ENCODE results near the gene EFCAB6. TPM values are rescaled to one million over a fixed set of nuclear protein-coding genes. Genes with fewer than 3 reads are reported as not detected.
"Not testable (repeated sequence)": the region's sequence is repeated elsewhere in the genome, so short reads cannot be mapped to it uniquely, and the experiment has no call there.

The EFCAB6 gene
- total and polyA plus RNA-seq, 12 donors, result 1.6 to 4.8 (median 2.9) TPM

DNA sequence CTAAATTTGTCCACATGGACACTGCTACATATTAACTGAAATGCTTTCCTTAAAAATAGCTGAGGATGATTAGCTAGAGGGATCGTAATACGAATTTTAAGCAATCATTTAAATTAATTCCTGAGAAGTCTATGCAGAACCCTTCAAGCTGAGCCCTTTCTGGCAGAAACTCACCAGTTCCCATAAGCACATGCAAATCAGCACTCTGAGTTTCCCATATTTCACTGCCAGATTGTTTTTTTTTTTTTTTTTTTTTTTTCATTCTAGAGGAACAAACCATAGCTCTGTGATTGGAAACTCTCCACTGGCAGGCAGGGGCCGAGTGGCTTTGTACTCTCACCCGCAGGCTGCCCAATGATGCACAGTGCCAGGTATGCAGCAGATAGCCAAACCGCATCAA, 145.6 kb downstream of the EFCAB6 start:
- no peaks in the 10 kb centered on the region for H3K4me1 ChIP-seq (replicated peaks in 1 of 2)
- TF ChIP-seq POLR2A (IDR thresholded peaks at IDR 0.05), result no peak
- TF ChIP-seq, protein P1, sequence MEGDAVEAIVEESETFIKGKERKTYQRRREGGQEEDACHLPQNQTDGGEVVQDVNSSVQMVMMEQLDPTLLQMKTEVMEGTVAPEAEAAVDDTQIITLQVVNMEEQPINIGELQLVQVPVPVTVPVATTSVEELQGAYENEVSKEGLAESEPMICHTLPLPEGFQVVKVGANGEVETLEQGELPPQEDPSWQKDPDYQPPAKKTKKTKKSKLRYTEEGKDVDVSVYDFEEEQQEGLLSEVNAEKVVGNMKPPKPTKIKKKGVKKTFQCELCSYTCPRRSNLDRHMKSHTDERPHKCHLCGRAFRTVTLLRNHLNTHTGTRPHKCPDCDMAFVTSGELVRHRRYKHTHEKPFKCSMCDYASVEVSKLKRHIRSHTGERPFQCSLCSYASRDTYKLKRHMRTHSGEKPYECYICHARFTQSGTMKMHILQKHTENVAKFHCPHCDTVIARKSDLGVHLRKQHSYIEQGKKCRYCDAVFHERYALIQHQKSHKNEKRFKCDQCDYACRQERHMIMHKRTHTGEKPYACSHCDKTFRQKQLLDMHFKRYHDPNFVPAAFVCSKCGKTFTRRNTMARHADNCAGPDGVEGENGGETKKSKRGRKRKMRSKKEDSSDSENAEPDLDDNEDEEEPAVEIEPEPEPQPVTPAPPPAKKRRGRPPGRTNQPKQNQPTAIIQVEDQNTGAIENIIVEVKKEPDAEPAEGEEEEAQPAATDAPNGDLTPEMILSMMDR (IDR thresholded peaks at IDR 0.05), result no peak
- no peak overlapping the region for H3K27ac ChIP-seq
- no peak overlapping the region for H3K4me3 ChIP-seq
- no peaks in the 10 kb centered on the region for H3K9me3 ChIP-seq (replicated peaks in 1 of 3)
- intact Hi-C loops (cut with DNase I), result no loop called here
- DNase-seq, result no peak
- H3K36me3 ChIP-seq (replicated peaks in 1 of 2), result no peaks in the 10 kb centered on the region
- no peaks in the 10 kb centered on the region for H3K27me3 ChIP-seq
- 87 to 93% (median 91%) methylated on average over 5 of the region's 5 CpGs for WGBS, 4 donors

DNA sequence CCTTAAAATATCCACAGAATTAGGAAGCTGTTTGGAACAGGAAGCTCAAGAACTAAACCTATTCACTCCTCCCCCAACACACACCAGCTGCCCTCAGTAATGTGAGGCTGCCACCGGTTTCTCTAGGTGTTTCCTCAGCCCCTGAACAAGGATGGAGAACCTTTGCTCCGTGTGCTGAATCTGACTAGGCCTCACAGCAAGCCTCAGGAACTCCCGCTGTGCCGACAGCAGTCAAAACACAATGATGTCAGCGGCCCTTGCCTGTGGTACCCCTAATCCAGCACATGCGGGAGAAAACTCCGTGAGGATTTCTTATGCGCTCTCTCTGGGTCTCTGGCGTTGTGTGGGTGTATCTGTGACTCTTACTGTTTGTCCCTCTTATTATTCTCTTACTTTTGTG, 153.3 kb downstream of the EFCAB6 start:
- no peak for TF ChIP-seq POLR2A (IDR thresholded peaks at IDR 0.05)
- TF ChIP-seq, protein P1 (IDR thresholded peaks at IDR 0.05), result no peak
- Histone ChIP-seq H3K36me3 (replicated peaks in 1 of 2) (no peaks in the 10 kb centered on the region), H3K4me3 (no peak overlapping the region), H3K27me3 (no peaks in the 10 kb centered on the region), H3K27ac (no peak overlapping the region), H3K4me1 (replicated peaks in 1 of 2) (no peaks in the 10 kb centered on the region), H3K9me3 (replicated peaks in 1 of 3) (no peaks in the 10 kb centered on the region)
- intact Hi-C loops (cut with DNase I), result no loop called here
- WGBS, 4 donors, result 67 to 76% (median 72%) methylated on average over 9 of the region's 9 CpGs
- DNase-seq, result no peak

DNA sequence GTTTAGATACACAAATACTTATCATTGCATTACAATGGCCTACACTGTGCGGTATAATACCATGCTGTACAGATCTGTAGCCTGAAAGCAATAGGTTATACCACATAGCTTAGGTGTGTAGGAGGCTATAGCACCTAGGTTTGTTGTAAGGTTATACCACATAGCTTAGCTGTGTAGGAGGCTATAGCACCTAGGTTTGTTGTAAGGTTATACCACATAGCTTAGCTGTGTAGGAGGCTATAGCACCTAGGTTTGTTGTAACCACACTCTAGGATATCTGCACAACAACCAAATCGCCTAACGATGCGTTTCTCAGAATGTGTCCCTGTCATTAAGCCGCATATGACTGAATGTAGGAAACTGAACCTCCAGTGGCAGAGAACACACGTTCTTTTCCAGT, 155.5 kb downstream of the EFCAB6 start:
- H3K27ac ChIP-seq; H3K4me3 ChIP-seq; H3K9me3 ChIP-seq (replicated peaks in 1 of 3); H3K36me3 ChIP-seq (replicated peaks in 1 of 2); intact Hi-C loops (cut with DNase I); H3K4me1 ChIP-seq (replicated peaks in 1 of 2); H3K27me3 ChIP-seq; DNase-seq: not testable (repeated sequence)
- 79 to 96% (median 90%) methylated on average over 6 of the region's 6 CpGs for WGBS, 4 donors

DNA sequence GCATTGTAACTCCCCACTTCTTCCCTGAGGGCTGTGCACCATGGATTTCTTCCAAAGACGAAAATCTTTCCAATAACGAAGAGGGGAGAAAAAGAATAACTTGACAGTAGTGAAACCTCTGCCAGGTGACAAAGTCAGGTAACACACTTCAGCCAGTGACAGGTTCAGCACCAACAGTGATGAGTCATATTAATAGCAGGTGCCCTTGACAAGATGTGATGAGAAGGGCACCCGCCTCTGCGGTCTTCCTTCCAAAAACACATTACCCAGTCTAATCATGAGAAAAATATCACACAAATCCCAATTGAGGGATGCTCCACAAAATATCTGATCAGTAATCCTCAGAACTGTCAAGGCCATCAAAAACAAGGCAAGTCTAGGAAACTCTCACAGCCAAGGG, 157.8 kb downstream of the EFCAB6 start:
- Histone ChIP-seq H3K9me3 (replicated peaks in 1 of 3) (no peaks in the 10 kb centered on the region), H3K27me3 (no peaks in the 10 kb centered on the region), H3K4me1 (replicated peaks in 1 of 2) (no peaks in the 10 kb centered on the region), H3K4me3 (no peak overlapping the region), H3K27ac (no peak overlapping the region), H3K36me3 (replicated peaks in 1 of 2) (no peaks in the 10 kb centered on the region)
- no peak for DNase-seq
- intact Hi-C loops (cut with DNase I), result no loop called here
- WGBS, 4 donors, result 81 to 95% (median 90%) methylated on average over 4 of the region's 4 CpGs
- TF ChIP-seq POLR2A (IDR thresholded peaks at IDR 0.05), result no peak
- TF ChIP-seq, protein P1 (IDR thresholded peaks at IDR 0.05), result no peak

DNA sequence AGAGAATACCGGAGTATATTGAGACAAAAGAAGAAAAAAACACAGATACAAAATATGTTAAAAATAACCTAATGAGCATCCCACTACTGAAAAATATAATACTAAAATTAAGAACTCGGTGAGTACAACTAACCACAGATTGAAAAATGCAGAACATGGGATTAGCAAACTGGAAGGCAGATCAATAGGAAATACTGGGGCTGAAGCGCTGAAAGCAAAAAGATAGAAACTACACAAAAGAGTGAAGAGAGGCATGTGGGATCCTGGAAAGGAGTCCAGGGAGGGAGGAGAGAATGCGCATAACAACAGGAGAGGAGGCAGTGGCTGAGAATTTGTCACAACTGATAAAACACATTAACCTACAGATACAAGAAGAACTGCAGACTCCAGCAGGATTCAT, 159.3 kb downstream of the EFCAB6 start:
- H3K27ac ChIP-seq, result no peak overlapping the region
- no peak overlapping the region for H3K4me3 ChIP-seq
- no peaks in the 10 kb centered on the region for H3K4me1 ChIP-seq (replicated peaks in 1 of 2)
- no peak for TF ChIP-seq POLR2A (IDR thresholded peaks at IDR 0.05)
- TF ChIP-seq, protein P1 (IDR thresholded peaks at IDR 0.05), result no peak
- WGBS, 4 donors, result 93 to 99% (median 97%) methylated on average over 4 of the region's 4 CpGs
- no peaks in the 10 kb centered on the region for H3K27me3 ChIP-seq
- intact Hi-C loops (cut with DNase I), result no loop called here
- no peaks in the 10 kb centered on the region for H3K36me3 ChIP-seq (replicated peaks in 1 of 2)
- no peak for DNase-seq
- no peaks in the 10 kb centered on the region for H3K9me3 ChIP-seq (replicated peaks in 1 of 3)

Data from adrenal gland (tissue), 12 donors.